ENCODE data around the gene MAGEB4. TPM values are rescaled to one million over a fixed set of nuclear protein-coding genes. Genes with fewer than 3 reads are reported as not detected.

Gene MAGEB4
- total and polyA plus RNA-seq, 4 donors, result not detected

- no peak for DNase-seq (ENCODE audit: low spot score)
- TF ChIP-seq RAD21 (IDR thresholded peaks at IDR 0.05) (peak in 1 of 2 donors; percentile 18), ATF3 (IDR thresholded peaks at IDR 0.05) (no peak), SP1 (IDR thresholded peaks at IDR 0.05) (no peak), REST (IDR thresholded peaks at IDR 0.05) (no peak)
Observed at GRCh38 chrX:30196322-30196721, 45.5 kb upstream of the MAGEB4 start.

GRCh38 chrX:30212172-30212571 is 29.6 kb upstream of the MAGEB4 start:
- H3K27ac ChIP-seq (ENCODE audit: low read depth in 1 of 2, low read length in 2 of 2), result no peak overlapping the region
- H3K4me3 ChIP-seq (ENCODE audit: low read depth in 1 of 3, low read length in 3 of 3), result no peak overlapping the region
- no peaks in the 10 kb centered on the region for H3K4me1 ChIP-seq (ENCODE audit: control insufficient read depth in 4 of 4, insufficient read depth in 4 of 4, low read length in 3 of 4)
- 82% methylated on average over 2 of the region's 2 CpGs for WGBS
- TF ChIP-seq JUND (IDR thresholded peaks at IDR 0.05) (no peak), HNF4G (IDR thresholded peaks at IDR 0.05) (no peak), GABPA (IDR thresholded peaks at IDR 0.05 in 1 of 2, conservative IDR thresholded peaks at IDR 0.05 in 1 of 2) (no peak), REST (IDR thresholded peaks at IDR 0.05) (no peak), TAF1 (conservative IDR thresholded peaks at IDR 0.05) (no peak), ATF3 (IDR thresholded peaks at IDR 0.05) (no peak), RAD21 (IDR thresholded peaks at IDR 0.05) (no peak), HNF4A (conservative IDR thresholded peaks at IDR 0.05) (no peak), YY1 (IDR thresholded peaks at IDR 0.05) (no peak), FOXA1 (IDR thresholded peaks at IDR 0.05) (no peak), FOXA2 (IDR thresholded peaks at IDR 0.05) (no peak)
- H3K9ac ChIP-seq (ENCODE audit: low read depth in 1 of 2, low read length in 2 of 2), result no peak overlapping the region
- no peaks in the 10 kb centered on the region for H3K9me3 ChIP-seq (ENCODE audit: control insufficient read depth in 4 of 4, low read length in 3 of 4)
- DNase-seq (ENCODE audit: low spot score), result no peak
- H3K27me3 ChIP-seq (ENCODE audit: control insufficient read depth in 4 of 4, insufficient read depth in 4 of 4, low read length in 3 of 4), result peaks cover 0 to 11% (median 0%) of the 10 kb centered on the region in 4 donors
- H3K36me3 ChIP-seq (ENCODE audit: control insufficient read depth in 4 of 4, insufficient read depth in 3 of 4, low read depth in 1 of 4, low read length in 3 of 4), result no peaks in the 10 kb centered on the region

More at GRCh38 chrX:30196322-30196721, 45.5 kb upstream of the MAGEB4 start:
- Histone ChIP-seq H3K4me1 (ENCODE audit: control insufficient read depth in 4 of 4, insufficient read depth in 4 of 4, low read length in 3 of 4) (no peaks in the 10 kb centered on the region), H3K9me3 (ENCODE audit: control insufficient read depth in 4 of 4, low read length in 3 of 4) (no peaks in the 10 kb centered on the region), H3K36me3 (ENCODE audit: control insufficient read depth in 4 of 4, insufficient read depth in 3 of 4, low read depth in 1 of 4, low read length in 3 of 4) (no peaks in the 10 kb centered on the region), H3K4me3 (ENCODE audit: low read depth in 1 of 3, low read length in 3 of 3) (no peak overlapping the region), H3K27me3 (ENCODE audit: control insufficient read depth in 4 of 4, insufficient read depth in 4 of 4, low read length in 3 of 4) (no peaks in the 10 kb centered on the region), H3K27ac (ENCODE audit: low read depth in 1 of 2, low read length in 2 of 2) (no peak overlapping the region), H3K9ac (ENCODE audit: low read depth in 1 of 2, low read length in 2 of 2) (no peak overlapping the region)
- 8% methylated on average over 1 of the region's 1 CpG for WGBS

Measured in liver (tissue), 9 donors.